DMS79 treated with DMSO at 0.1 percent for 48 hours (cell line): Measurements from ENCODE around the gene KIRREL1.

Source experiments
- DNase-seq: peaks from one replicate; lab custom pipeline; 2025; lab: John Stamatoyannopoulos, UW

KIRREL1 gene

GRCh38 chr1:158035976-158036583 is 42.6 kb downstream of the KIRREL1 start:
- no peak for DNase-seq

GRCh38 chr1:158037008-158037865 is 43.8 kb downstream of the KIRREL1 start:
- no peak for DNase-seq

- DNase-seq, result no peak
These were observed 44.5 kb downstream of the KIRREL1 start for GRCh38 chr1:158037866-158038359.

- no peak for DNase-seq
These were observed 45.3 kb downstream of the KIRREL1 start for GRCh38 chr1:158038793-158039192.

- no peak for DNase-seq
These were observed 45.9 kb downstream of the KIRREL1 start for GRCh38 chr1:158039380-158039779.

GRCh38 chr1:158040323-158040722 is 46.9 kb downstream of the KIRREL1 start:
- no peak for DNase-seq

- DNase-seq, result no peak
These were observed 49.8 kb downstream of the KIRREL1 start for GRCh38 chr1:158043232-158043631.

GRCh38 chr1:158045639-158046038 is 52.2 kb downstream of the KIRREL1 start:
- no peak for DNase-seq

- no peak for DNase-seq
These were observed 53.5 kb downstream of the KIRREL1 start for GRCh38 chr1:158046715-158047510.

- no peak for DNase-seq
These were observed 55.1 kb downstream of the KIRREL1 start for GRCh38 chr1:158048371-158049067.

GRCh38 chr1:158049853-158050252 is 56.4 kb downstream of the KIRREL1 start:
- DNase-seq, result no peak

GRCh38 chr1:158053276-158053675 is 59.8 kb downstream of the KIRREL1 start:
- no peak for DNase-seq

- DNase-seq, result no peak
These were observed 61.3 kb downstream of the KIRREL1 start for GRCh38 chr1:158054721-158055120.

GRCh38 chr1:158055854-158056253 is 62.4 kb downstream of the KIRREL1 start:
- DNase-seq, result no peak

GRCh38 chr1:158056498-158056897 is 63.1 kb downstream of the KIRREL1 start:
- DNase-seq, result no peak

- no peak for DNase-seq
These were observed 65.0 kb downstream of the KIRREL1 start for GRCh38 chr1:158058237-158058985.

GRCh38 chr1:158059984-158060383 is 66.5 kb downstream of the KIRREL1 start:
- no peak for DNase-seq

GRCh38 chr1:158062174-158062573 is 68.7 kb downstream of the KIRREL1 start:
- no peak for DNase-seq

- no peak for DNase-seq
These were observed 74.2 kb downstream of the KIRREL1 start for GRCh38 chr1:158067662-158068061.

GRCh38 chr1:158068918-158069317 is 75.5 kb downstream of the KIRREL1 start:
- no peak for DNase-seq

- no peak for DNase-seq
These were observed 77.7 kb downstream of the KIRREL1 start for GRCh38 chr1:158071138-158071537.
